ENCODE results near the gene DNAJC18. TPM values are rescaled to one million over a fixed set of nuclear protein-coding genes. Genes with fewer than 3 reads are reported as not detected.

The DNAJC18 gene
- 14.2 and 18.9 TPM in 2 replicates for total RNA-seq (2014; rRNA removed; shearing (Covaris generic))
- polyA plus RNA-seq (2016; fragmentation: Nextera tagmentation; extraction: Ambion mirVana) = 13.4 and 15.1 TPM in 2 replicates
- long read RNA-seq, full-length matches to known transcripts = 14 of 16 reads
- long read RNA-seq, partial matches to known transcripts = 1 of 16 reads
- long read RNA-seq, other reads (novel, unspliced or antisense) = 1 of 16 reads

- H3K4me1 Mint-ChIP-seq = peaks cover 15% of the 10 kb centered on the region
- H3F3A ChIP-seq (replicated peaks; ENCODE audit: low read depth) = 0 out of 2 replicates have a peak, but pooled peaks cover 10% of the 10 kb centered on the region
- peak within 1 kb of the TSS; percentile 95; the same call in 1 of the 2 replicates for H2AFZ ChIP-seq
- no peaks in the 10 kb centered on the region for H3K9me2 ChIP-seq (ENCODE audit: insufficient read depth)
- peak within 1 kb of the TSS; percentile 96 for H3K4me3 Mint-ChIP-seq
- H3K4me3 ChIP-seq = peak within 1 kb of the TSS; percentile 89
- peaks cover 6% of the 10 kb centered on the region; the same call in 1 of the 2 replicates for H3K36me3 ChIP-seq (ENCODE audit: insufficient read depth)
- H4K20me1 ChIP-seq (replicated peaks; ENCODE audit: insufficient read depth) = no peaks in the 10 kb centered on the region
- H3K79me2 ChIP-seq (replicated peaks; ENCODE audit: insufficient read depth) = no peaks in the 10 kb centered on the region
- DNase-seq (ENCODE audit: low spot score) (peak; percentile 97), ATAC-seq (peak; percentile 95)
- H3K27ac ChIP-seq (ENCODE audit: low read depth) = peak within 1 kb of the TSS; percentile 89
- peak within 1 kb of the TSS; percentile 98 for H3K27ac Mint-ChIP-seq
- H3K27me3 ChIP-seq (ENCODE audit: insufficient read depth) = no peaks in the 10 kb centered on the region
- H3K27me3 Mint-ChIP-seq (ENCODE audit: insufficient read depth, low read depth, poor library complexity) = peaks cover 6% of the 10 kb centered on the region
- peaks cover 15% of the 10 kb centered on the region for H3K4me1 ChIP-seq (ENCODE audit: insufficient read depth)
- peak within 1 kb of the TSS; percentile 91 for H3K4me2 ChIP-seq
- no peak for TF ChIP-seq ZNF331 (CRISPR knock-in tag; IDR thresholded peaks at IDR 0.05; ENCODE audit: low read depth)
- TF ChIP-seq, protein P1, sequence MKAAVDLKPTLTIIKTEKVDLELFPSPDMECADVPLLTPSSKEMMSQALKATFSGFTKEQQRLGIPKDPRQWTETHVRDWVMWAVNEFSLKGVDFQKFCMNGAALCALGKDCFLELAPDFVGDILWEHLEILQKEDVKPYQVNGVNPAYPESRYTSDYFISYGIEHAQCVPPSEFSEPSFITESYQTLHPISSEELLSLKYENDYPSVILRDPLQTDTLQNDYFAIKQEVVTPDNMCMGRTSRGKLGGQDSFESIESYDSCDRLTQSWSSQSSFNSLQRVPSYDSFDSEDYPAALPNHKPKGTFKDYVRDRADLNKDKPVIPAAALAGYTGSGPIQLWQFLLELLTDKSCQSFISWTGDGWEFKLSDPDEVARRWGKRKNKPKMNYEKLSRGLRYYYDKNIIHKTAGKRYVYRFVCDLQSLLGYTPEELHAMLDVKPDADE (IDR thresholded peaks at IDR 0.05) = peak; percentile 88
- TF ChIP-seq CREB1 (CRISPR knock-in tag; IDR thresholded peaks at IDR 0.05; ENCODE audit: low read depth) = 0 out of 2 replicates have a peak, but pooled peaks have one; percentile 50
- TF ChIP-seq POLR2AphosphoS5 (IDR thresholded peaks at IDR 0.05; ENCODE audit: low read depth) = peak; percentile 90
- no peak for TF ChIP-seq REST (IDR thresholded peaks at IDR 0.05; ENCODE audit: unreplicated experiment)
- no peaks in the 10 kb centered on the region for H3K9me3 Mint-ChIP-seq
- peaks cover 10% of the 10 kb centered on the region; the same call in 2 of the 3 replicates for H3K36me3 Mint-ChIP-seq (ENCODE audit: low read depth)
Measured at GRCh38 chr5:139439013-139439903, at the start of gene DNAJC18. Gene DNAJC18 (minus strand): TSS chr5:139439525. CDS start chr5:139439445, 80 bp downstream.

DNA sequence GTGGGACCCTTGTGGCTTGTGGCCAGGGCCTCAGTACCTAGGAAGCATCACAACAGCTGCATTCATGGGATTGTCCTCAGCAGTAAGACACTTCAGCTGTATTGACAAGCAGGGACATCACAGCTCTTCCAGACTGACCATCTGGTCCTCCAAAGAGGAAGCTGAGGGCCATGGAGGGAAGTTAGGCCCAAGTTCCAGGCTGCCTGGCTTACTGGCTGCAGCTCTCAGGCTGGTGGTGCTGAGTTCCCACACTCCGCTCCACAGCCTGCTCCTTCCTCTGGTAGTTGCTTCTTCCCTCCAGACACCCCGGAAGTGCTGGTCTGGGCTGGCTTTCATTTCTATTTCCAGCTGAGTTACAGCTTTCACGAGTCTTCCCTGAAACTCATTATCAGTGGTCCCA is 48.9 kb upstream of the DNAJC18 start:
- Mint-ChIP-seq H3K4me1 (peaks cover 11% of the 10 kb centered on the region), H3K9me3 (no peaks in the 10 kb centered on the region), H3K27me3 (ENCODE audit: insufficient read depth, low read depth, poor library complexity) (peaks cover 14% of the 10 kb centered on the region), H3K36me3 (ENCODE audit: low read depth) (no peaks in the 10 kb centered on the region), H3K4me3 (no peak overlapping the region), H3K27ac (no peak overlapping the region)
- Histone ChIP-seq H2AFZ (no peak overlapping the region), H4K20me1 (replicated peaks; ENCODE audit: insufficient read depth) (no peaks in the 10 kb centered on the region), H3K9me2 (ENCODE audit: insufficient read depth) (no peaks in the 10 kb centered on the region), H3F3A (replicated peaks; ENCODE audit: low read depth) (0 out of 2 replicates have a peak, but pooled peaks cover 7% of the 10 kb centered on the region), H3K36me3 (ENCODE audit: insufficient read depth) (no peaks in the 10 kb centered on the region), H3K4me3 (no peak overlapping the region), H3K79me2 (replicated peaks; ENCODE audit: insufficient read depth) (no peaks in the 10 kb centered on the region), H3K4me2 (no peak overlapping the region), H3K27me3 (ENCODE audit: insufficient read depth) (no peaks in the 10 kb centered on the region), H3K27ac (ENCODE audit: low read depth) (no peak overlapping the region), H3K4me1 (ENCODE audit: insufficient read depth) (peaks cover 8% of the 10 kb centered on the region; the same call in 1 of the 2 replicates)
- DNase-seq (ENCODE audit: low spot score) (no peak), ATAC-seq (no peak)
- TF ChIP-seq JUNB (IDR thresholded peaks at IDR 0.05; ENCODE audit: unreplicated experiment) (no peak), ZNF331 (CRISPR knock-in tag; IDR thresholded peaks at IDR 0.05; ENCODE audit: low read depth) (no peak), POLR2AphosphoS5 (IDR thresholded peaks at IDR 0.05; ENCODE audit: low read depth) (no peak), EZH2 (IDR thresholded peaks at IDR 0.05; ENCODE audit: low read depth, unreplicated experiment) (no peak)
- TF ChIP-seq, protein P2, sequence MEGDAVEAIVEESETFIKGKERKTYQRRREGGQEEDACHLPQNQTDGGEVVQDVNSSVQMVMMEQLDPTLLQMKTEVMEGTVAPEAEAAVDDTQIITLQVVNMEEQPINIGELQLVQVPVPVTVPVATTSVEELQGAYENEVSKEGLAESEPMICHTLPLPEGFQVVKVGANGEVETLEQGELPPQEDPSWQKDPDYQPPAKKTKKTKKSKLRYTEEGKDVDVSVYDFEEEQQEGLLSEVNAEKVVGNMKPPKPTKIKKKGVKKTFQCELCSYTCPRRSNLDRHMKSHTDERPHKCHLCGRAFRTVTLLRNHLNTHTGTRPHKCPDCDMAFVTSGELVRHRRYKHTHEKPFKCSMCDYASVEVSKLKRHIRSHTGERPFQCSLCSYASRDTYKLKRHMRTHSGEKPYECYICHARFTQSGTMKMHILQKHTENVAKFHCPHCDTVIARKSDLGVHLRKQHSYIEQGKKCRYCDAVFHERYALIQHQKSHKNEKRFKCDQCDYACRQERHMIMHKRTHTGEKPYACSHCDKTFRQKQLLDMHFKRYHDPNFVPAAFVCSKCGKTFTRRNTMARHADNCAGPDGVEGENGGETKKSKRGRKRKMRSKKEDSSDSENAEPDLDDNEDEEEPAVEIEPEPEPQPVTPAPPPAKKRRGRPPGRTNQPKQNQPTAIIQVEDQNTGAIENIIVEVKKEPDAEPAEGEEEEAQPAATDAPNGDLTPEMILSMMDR (conservative IDR thresholded peaks at IDR 0.05; ENCODE audit: low read depth in 2 of 2) = no peak
